Measurements from ENCODE around the gene SMAD7. TPM values are rescaled to one million over a fixed set of nuclear protein-coding genes. Genes with fewer than 3 reads are reported as not detected.

Gene SMAD7
- total RNA-seq, 2 donors from 2014 or later = 21.2 to 21.6 TPM

DNA sequence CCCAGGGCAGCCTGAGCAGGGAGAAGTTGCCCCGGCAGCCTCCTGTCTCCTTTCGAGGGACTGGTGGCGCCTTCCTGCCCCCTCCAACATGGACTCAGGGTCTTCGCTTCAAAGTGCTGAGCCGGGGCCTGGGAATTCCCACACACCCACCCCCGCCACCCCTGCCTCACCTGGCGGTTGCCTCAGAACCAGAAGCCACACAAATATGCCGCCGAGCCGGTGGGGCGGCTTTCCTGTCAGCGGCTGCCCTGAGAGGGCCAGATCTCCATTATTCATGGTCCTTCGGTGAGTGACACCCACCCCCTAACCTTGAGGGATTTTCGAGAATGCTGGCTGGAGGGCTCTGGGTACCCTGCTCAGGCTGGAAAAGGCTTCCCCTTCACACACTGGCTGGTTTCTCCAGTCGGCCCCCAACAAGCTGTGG lies 71.7 kb downstream of the SMAD7 start:
- Histone ChIP-seq H3K9me3 (no peaks in the 10 kb centered on the region), H3K36me3 (no peaks in the 10 kb centered on the region), H3K9ac (ENCODE audit: low read depth in 2 of 2, low read length in 2 of 2) (no peak overlapping the region), H3K27ac (no peak overlapping the region), H3K4me3 (no peak overlapping the region), H3K27me3 (no peaks in the 10 kb centered on the region), H3K4me1 (no peaks in the 10 kb centered on the region)
- intact Hi-C loops (cut with DNase I) = no loop called here
- DNase-seq = no peak
- TF ChIP-seq, protein P1, sequence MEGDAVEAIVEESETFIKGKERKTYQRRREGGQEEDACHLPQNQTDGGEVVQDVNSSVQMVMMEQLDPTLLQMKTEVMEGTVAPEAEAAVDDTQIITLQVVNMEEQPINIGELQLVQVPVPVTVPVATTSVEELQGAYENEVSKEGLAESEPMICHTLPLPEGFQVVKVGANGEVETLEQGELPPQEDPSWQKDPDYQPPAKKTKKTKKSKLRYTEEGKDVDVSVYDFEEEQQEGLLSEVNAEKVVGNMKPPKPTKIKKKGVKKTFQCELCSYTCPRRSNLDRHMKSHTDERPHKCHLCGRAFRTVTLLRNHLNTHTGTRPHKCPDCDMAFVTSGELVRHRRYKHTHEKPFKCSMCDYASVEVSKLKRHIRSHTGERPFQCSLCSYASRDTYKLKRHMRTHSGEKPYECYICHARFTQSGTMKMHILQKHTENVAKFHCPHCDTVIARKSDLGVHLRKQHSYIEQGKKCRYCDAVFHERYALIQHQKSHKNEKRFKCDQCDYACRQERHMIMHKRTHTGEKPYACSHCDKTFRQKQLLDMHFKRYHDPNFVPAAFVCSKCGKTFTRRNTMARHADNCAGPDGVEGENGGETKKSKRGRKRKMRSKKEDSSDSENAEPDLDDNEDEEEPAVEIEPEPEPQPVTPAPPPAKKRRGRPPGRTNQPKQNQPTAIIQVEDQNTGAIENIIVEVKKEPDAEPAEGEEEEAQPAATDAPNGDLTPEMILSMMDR (IDR thresholded peaks at IDR 0.05) = no peak

DNA sequence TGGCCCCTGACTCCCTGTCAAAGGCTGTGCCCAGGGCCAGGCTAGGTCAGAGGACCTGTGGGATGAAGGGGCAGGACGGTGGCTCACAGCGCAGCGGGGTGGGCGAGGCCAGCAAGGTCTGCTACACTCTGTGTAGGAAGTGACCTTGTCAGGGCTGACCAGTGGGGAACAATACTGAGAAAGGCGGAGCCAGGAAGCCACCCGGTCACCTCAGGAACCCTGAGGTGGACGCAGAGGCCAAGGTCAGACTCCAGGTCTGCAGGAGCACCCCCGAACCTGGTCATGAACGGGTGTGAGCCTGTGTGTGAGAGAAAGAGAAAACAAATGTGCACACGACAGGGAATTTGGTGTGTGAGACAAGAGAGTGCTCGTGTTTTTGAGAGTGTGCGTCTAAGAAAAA lies 72.3 kb downstream of the SMAD7 start:
- H3K4me1 ChIP-seq = no peaks in the 10 kb centered on the region
- DNase-seq = no peak
- TF ChIP-seq, protein P1 (IDR thresholded peaks at IDR 0.05) = no peak
- intact Hi-C loops (cut with DNase I) = no loop called here
- no peaks in the 10 kb centered on the region for H3K27me3 ChIP-seq
- H3K9me3 ChIP-seq = no peaks in the 10 kb centered on the region
- H3K9ac ChIP-seq (ENCODE audit: low read depth in 2 of 2, low read length in 2 of 2) = no peak overlapping the region
- H3K27ac ChIP-seq = no peak overlapping the region
- no peak overlapping the region for H3K4me3 ChIP-seq
- no peaks in the 10 kb centered on the region for H3K36me3 ChIP-seq

DNA sequence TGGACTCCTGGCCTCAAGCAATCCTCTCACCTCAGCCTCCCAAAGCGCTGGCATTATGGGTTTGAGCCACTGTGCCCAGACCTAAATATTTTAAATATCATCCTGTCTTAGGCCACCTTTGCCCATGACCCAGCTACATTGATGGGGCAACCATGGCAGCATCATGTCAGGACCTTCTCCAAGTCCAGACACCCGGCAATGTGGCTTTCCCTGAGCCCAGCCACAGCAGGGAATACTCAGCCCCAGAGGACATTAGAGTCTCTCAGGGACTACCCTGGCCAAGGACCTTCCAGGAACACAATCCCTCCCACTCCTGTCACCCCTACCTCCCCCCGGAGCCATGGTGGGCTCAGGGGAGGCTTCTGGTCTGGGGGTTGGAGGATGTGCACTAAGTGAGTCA lies 72.8 kb downstream of the SMAD7 start:
- DNase-seq = no peak
- no peaks in the 10 kb centered on the region for H3K27me3 ChIP-seq
- H3K9me3 ChIP-seq = no peaks in the 10 kb centered on the region
- TF ChIP-seq, protein P1 (IDR thresholded peaks at IDR 0.05) = no peak
- no peaks in the 10 kb centered on the region for H3K36me3 ChIP-seq
- no peak overlapping the region for H3K27ac ChIP-seq
- H3K9ac ChIP-seq (ENCODE audit: low read depth in 2 of 2, low read length in 2 of 2) = no peak overlapping the region
- no peaks in the 10 kb centered on the region for H3K4me1 ChIP-seq
- H3K4me3 ChIP-seq = no peak overlapping the region
- intact Hi-C loops (cut with DNase I) = no loop called here

DNA sequence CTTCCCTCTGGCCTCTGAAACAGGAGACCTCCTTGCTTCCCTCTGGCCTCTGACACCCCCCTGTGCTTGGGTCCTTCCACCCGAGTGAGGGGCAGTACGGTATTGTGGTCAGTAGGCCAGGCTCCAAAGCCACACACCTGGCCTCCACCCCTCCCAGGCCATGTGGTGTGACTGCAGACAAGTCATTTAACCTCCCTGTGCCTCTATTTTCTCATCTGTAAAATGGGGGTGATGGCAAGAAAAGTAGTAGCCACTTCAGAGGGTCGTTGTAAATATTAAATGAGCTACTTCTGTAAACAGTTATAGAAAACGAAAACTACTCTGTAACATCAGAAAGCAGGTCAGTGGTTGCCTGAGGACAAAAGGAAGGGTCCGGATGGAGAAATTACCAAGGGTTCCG lies 74.2 kb downstream of the SMAD7 start:
- intact Hi-C loops (cut with DNase I) = no loop called here
- H3K9ac ChIP-seq (ENCODE audit: low read depth in 2 of 2, low read length in 2 of 2) = no peak overlapping the region
- H3K4me3 ChIP-seq = no peak overlapping the region
- DNase-seq = no peak
- H3K27me3 ChIP-seq = no peaks in the 10 kb centered on the region
- TF ChIP-seq, protein P1 (IDR thresholded peaks at IDR 0.05) = no peak
- H3K27ac ChIP-seq = no peak overlapping the region
- H3K4me1 ChIP-seq = no peaks in the 10 kb centered on the region
- no peaks in the 10 kb centered on the region for H3K9me3 ChIP-seq
- H3K36me3 ChIP-seq = no peaks in the 10 kb centered on the region

DNA sequence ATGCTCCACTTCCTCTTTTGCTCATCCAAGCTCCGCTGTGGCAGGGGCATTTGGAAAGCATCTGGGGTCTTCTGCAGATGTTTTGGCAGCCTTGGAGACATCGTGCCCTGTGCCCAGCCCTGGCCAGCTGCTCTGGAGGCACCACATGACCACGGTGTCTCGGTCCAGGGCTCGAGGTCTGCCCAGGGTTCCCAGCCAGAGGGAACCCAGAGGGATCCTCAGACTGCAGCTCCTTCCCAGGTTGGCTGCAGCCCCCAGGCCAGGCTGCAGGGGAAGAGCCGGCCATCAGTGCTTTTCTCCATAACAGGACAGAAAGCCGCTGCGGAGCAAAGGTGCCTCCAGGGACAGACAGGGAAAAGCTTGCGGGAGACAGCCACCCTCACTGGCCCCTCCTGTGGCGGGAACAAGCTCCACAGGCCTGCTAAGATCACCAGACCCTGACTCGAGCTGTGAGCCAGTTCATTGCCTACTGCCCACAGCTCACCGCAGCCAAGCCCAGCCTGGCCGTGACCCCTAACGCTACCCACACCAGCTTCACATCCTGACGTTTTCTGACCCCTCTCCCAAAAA lies 74.7 kb downstream of the SMAD7 start:
- Histone ChIP-seq H3K4me1 (no peaks in the 10 kb centered on the region), H3K27me3 (no peaks in the 10 kb centered on the region), H3K27ac (no peak overlapping the region), H3K9me3 (no peaks in the 10 kb centered on the region), H3K36me3 (no peaks in the 10 kb centered on the region), H3K9ac (ENCODE audit: low read depth in 2 of 2, low read length in 2 of 2) (no peak overlapping the region), H3K4me3 (no peak overlapping the region)
- TF ChIP-seq, protein P1 (IDR thresholded peaks at IDR 0.05) = no peak
- DNase-seq = no peak
- intact Hi-C loops (cut with DNase I) = no loop called here
